Natural killer cell (primary cell): ENCODE data around the gene PDE4B. TPM values are rescaled to one million over a fixed set of nuclear protein-coding genes. Genes with fewer than 3 reads are reported as not detected.

Source experiments
- ATAC-seq, 3 donors: fragments of 150-1000 bp in 2 of 3; fragments of 200-7000 bp in 1 of 3; cut with Tn5 transposase; 1 replicate in 1 of 3; 2 replicates in 2 of 3; pipeline ENCODE4 v1.10.0; 2021; ENCODE audit warnings: mild to moderate bottlenecking in 2 of 3, moderate library complexity in 2 of 3
- DNase-seq, 2 donors: peaks; one replicate each; pipeline versions ENCODE4 v3.0.0 to v3.0.0-alpha.2; 2013 to 2021; ENCODE audit warnings: mixed read lengths in 1 of 2
- H3K27ac ChIP-seq: one replicate; pipeline ENCODE4 v1.5.1; 2013; ENCODE audit warnings: mild to moderate bottlenecking, low read length
- H3K27me3 ChIP-seq: one replicate; pipeline ENCODE4 v1.6.1; 2013; ENCODE audit warnings: low read length; ENCODE audit not compliant: control insufficient read depth, insufficient read depth
- H3K36me3 ChIP-seq: one replicate; pipeline ENCODE4 v1.6.1; 2013; ENCODE audit warnings: low read length; ENCODE audit not compliant: control insufficient read depth, insufficient read depth
- H3K4me1 ChIP-seq: one replicate; pipeline ENCODE4 v1.6.1; 2013; ENCODE audit warnings: low read length; ENCODE audit not compliant: control insufficient read depth, insufficient read depth
- H3K4me3 ChIP-seq: one replicate; pipeline ENCODE4 v1.5.1; 2013; ENCODE audit warnings: low read length
- H3K9me3 ChIP-seq: one replicate; pipeline ENCODE4 v1.6.1; 2013; ENCODE audit warnings: low read length; ENCODE audit not compliant: control insufficient read depth, insufficient read depth
- H3K27ac Mint-ChIP-seq, 2 donors: one replicate each; pipeline ENCODE4 v1.8.0; 2022; ENCODE audit warnings: mild to moderate bottlenecking in 2 of 2, mixed read lengths in 2 of 2, moderate library complexity in 1 of 2
- H3K27me3 Mint-ChIP-seq, 2 donors: one replicate each; pipeline ENCODE4 v1.8.0; 2022; ENCODE audit warnings: low read depth in 2 of 2, mixed read lengths in 2 of 2
- H3K36me3 Mint-ChIP-seq: one replicate; pipeline ENCODE4 v1.8.0; 2022; ENCODE audit warnings: mixed read lengths
- H3K4me1 Mint-ChIP-seq, 2 donors: one replicate each; pipeline ENCODE4 v1.8.0; 2022; ENCODE audit warnings: mixed read lengths in 2 of 2
- H3K4me3 Mint-ChIP-seq: one replicate; pipeline ENCODE4 v1.8.0; 2022; ENCODE audit warnings: mild to moderate bottlenecking, moderate library complexity, mixed read lengths
- H3K9me3 Mint-ChIP-seq, 2 donors: one replicate each; pipeline ENCODE4 v1.8.0; 2022; ENCODE audit warnings: mixed read lengths in 2 of 2
- CTCF ChIP-seq: fragments of 200-600 bp; IDR thresholded peaks from one replicate; pipeline ENCODE4 v1.8.0; 2022; ENCODE audit warnings: antibody characterized with exemption
- WGBS: methylation state at CpG from one replicate; pipeline ENCODE4 v1.1.7; 2013; ENCODE audit warnings: missing lambda C conversion rate; ENCODE audit not compliant: insufficient coverage; 5-methylcytosine and 5-hydroxymethylcytosine counted together
- intact Hi-C: fragments of 100-400 bp; cut with micrococcal nuclease; formaldehyde crosslinking; loops from one replicate; pipeline ENCODE4 v1.14.2; 2022
- total RNA-seq, 4 donors: library from RNA; stranded (reverse); fragments of 120-200 nt in 1 of 4; gene quantifications; one replicate each; pipeline versions ENCODE4 v1.2.3 to v1.2.4, GENCODE V29; 2013 to 2022

The PDE4B gene
- total RNA-seq, 3 donors from 2014 or later (not counting 1 experiment from before 2014, with no cell fraction given), result 18.0 to 42.4 (median 25.5) TPM

- intact Hi-C loops, result no loop called here
- H3K27me3 ChIP-seq, result no peaks in the 10 kb centered on the region
- H3K36me3 Mint-ChIP-seq, result no peaks in the 10 kb centered on the region
- DNase-seq, result no peak
- no peaks in the 10 kb centered on the region for H3K4me1 Mint-ChIP-seq
- H3K27ac ChIP-seq, result no peak overlapping the region
- H3K4me3 ChIP-seq, result no peak overlapping the region
- H3K27ac Mint-ChIP-seq, result no peak overlapping the region
- ATAC-seq, result no peak
- H3K4me3 Mint-ChIP-seq, result no peak overlapping the region
- H3K9me3 ChIP-seq, result no peaks in the 10 kb centered on the region
- no peak for TF ChIP-seq CTCF
- H3K4me1 ChIP-seq, result no peaks in the 10 kb centered on the region
- WGBS, result no CpG with 5 or more reads among the region's 3 CpGs
- H3K36me3 ChIP-seq, result no peaks in the 10 kb centered on the region
- H3K9me3 Mint-ChIP-seq, result peaks cover 0 to 2% of the 10 kb centered on the region in 2 donors
- H3K27me3 Mint-ChIP-seq, result peaks cover 9% of the 10 kb centered on the region in 2 donors
Observed at GRCh38 chr1:66207484-66207883, 414.8 kb downstream of the PDE4B start.

GRCh38 chr1:66208632-66209031 is 415.9 kb downstream of the PDE4B start:
- H3K9me3 Mint-ChIP-seq, result no peaks in the 10 kb centered on the region
- Histone ChIP-seq H3K27ac (no peak overlapping the region), H3K4me3 (no peak overlapping the region), H3K4me1 (no peaks in the 10 kb centered on the region), H3K36me3 (no peaks in the 10 kb centered on the region), H3K27me3 (no peaks in the 10 kb centered on the region), H3K9me3 (no peaks in the 10 kb centered on the region)
- H3K36me3 Mint-ChIP-seq, result no peaks in the 10 kb centered on the region
- no peak overlapping the region for H3K4me3 Mint-ChIP-seq
- ATAC-seq (no peak), DNase-seq (no peak)
- H3K27ac Mint-ChIP-seq, result no peak overlapping the region
- intact Hi-C loops, result no loop called here
- H3K4me1 Mint-ChIP-seq, result no peaks in the 10 kb centered on the region
- TF ChIP-seq CTCF, result no peak
- peaks cover 9 to 16% of the 10 kb centered on the region in 2 donors for H3K27me3 Mint-ChIP-seq

GRCh38 chr1:66210635-66211244 is 418.0 kb downstream of the PDE4B start:
- H3K27ac ChIP-seq, result no peak overlapping the region
- Mint-ChIP-seq H3K27me3 (peaks cover 7 to 16% of the 10 kb centered on the region in 2 donors), H3K4me1 (peaks cover 0 to 6% of the 10 kb centered on the region in 2 donors), H3K4me3 (no peak overlapping the region), H3K27ac (no peak overlapping the region), H3K36me3 (no peaks in the 10 kb centered on the region), H3K9me3 (no peaks in the 10 kb centered on the region)
- intact Hi-C loops, result no loop called here
- no peaks in the 10 kb centered on the region for H3K27me3 ChIP-seq
- 100% methylated on average over 4 of the region's 4 CpGs for WGBS
- H3K4me1 ChIP-seq, result no peaks in the 10 kb centered on the region
- no peak for TF ChIP-seq CTCF
- no peaks in the 10 kb centered on the region for H3K9me3 ChIP-seq
- H3K36me3 ChIP-seq, result no peaks in the 10 kb centered on the region
- no peak for DNase-seq
- no peak overlapping the region for H3K4me3 ChIP-seq
- ATAC-seq, result no peak

- H3K27me3 ChIP-seq, result no peaks in the 10 kb centered on the region
- Mint-ChIP-seq H3K27ac (no peak overlapping the region), H3K27me3 (peaks cover 3 to 10% of the 10 kb centered on the region in 2 donors), H3K9me3 (no peaks in the 10 kb centered on the region), H3K36me3 (no peaks in the 10 kb centered on the region), H3K4me3 (no peak overlapping the region), H3K4me1 (peaks cover 0 to 6% of the 10 kb centered on the region in 2 donors)
- H3K4me3 ChIP-seq, result no peak overlapping the region
- H3K27ac ChIP-seq, result no peak overlapping the region
- no peaks in the 10 kb centered on the region for H3K9me3 ChIP-seq
- ATAC-seq, result no peak
- no peaks in the 10 kb centered on the region for H3K36me3 ChIP-seq
- DNase-seq, result no peak
- no peaks in the 10 kb centered on the region for H3K4me1 ChIP-seq
- intact Hi-C loops, result no loop called here
- no peak for TF ChIP-seq CTCF
- WGBS, result 91% methylated on average over 5 of the region's 5 CpGs
Observed at GRCh38 chr1:66211521-66211920, 418.8 kb downstream of the PDE4B start.
